ENCODE data around the gene OR8K3.

The OR8K3 gene

DNA sequence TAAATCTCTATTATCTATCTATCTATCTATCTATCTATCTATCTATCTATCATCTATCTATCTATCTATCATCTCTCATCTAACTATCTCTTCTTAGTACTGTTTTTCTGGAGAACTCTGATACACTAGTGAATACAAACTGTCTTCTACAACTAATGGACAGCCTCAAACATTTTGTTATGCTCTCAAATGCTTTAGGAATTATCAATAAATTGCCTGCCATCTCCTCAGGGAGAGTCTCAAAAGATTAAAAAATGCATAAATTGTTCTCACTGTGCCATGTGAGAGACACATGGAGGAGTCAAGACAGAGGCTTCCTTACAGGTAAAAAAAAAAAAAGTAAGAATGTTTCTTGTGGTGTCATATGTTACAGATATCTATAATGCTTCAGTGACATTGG lies at the start of gene OR8K3:
OR8K3 (plus strand) TSS at position 301 of the 400 bp plus-strand sequence. CDS start 3,163 bp downstream, outside the sequence.
- no peak for DNase-seq (ENCODE audit: low spot score)

DNA sequence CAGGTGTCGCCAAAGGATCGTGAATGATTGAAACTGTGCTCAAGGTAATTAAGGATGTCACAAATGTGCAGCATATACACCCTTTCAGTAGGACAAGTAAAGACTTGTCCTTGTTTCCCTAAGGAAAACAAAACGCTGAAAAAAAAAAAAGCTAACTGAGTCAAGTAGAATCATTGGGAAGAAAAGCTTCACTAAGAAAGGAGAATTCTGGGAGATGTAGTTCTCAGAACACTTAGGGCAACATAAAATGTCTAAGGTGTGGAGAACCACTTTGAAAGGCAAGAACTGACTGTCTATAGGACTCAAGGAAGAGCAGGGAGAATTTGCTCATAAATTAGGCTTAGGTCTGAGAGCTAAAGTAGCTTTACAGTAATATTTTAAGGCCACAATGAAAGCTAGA lies 43.9 kb upstream of the OR8K3 start:
- DNase-seq (ENCODE audit: low spot score): no peak

- no peak for DNase-seq (ENCODE audit: low spot score)
Observed at GRCh38 chr11:56273854-56274253, 41.1 kb upstream of the OR8K3 start, which contains the start of gene OR5T1. Gene OR5T1, plus strand, starts transcription at chr11:56274154. Its CDS starts 1,485 bp downstream, at chr11:56275639.

- no peak for DNase-seq (ENCODE audit: low spot score)
Observed at GRCh38 chr11:56292154-56292553, 22.8 kb upstream of the OR8K3 start, which contains the start of gene OR8H1. Gene OR8H1, minus strand, starts transcription at chr11:56292254. Its CDS starts 1,192 bp downstream, at chr11:56291062.

GRCh38 chr11:56296898-56297297 lies 18.0 kb upstream of the OR8K3 start:
- no peak for DNase-seq (ENCODE audit: low spot score)

DNA sequence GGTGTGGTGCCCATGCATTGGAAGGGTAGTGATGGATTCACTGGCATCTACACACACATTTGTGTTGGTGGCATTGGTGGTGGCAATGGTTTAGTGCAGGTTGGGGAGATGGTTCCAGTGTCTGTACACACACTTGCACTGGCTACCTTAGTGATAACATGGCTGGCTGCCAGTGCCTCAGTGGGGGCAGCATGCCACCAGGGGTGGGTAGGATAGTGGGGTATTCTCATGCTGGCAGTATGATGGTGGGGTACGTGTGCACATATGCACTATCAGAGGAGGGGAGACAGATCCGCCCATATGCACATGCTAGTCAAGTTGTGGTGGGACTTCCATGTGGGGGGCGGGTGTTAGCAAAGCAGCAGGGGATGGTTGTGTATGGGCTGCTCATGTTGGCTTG lies 7.1 kb upstream of the OR8K3 start:
- DNase-seq (ENCODE audit: low spot score): no peak

- no peak for DNase-seq (ENCODE audit: low spot score)
Observed at GRCh38 chr11:56331861-56332491, 17.0 kb downstream of the OR8K3 start.

DNA sequence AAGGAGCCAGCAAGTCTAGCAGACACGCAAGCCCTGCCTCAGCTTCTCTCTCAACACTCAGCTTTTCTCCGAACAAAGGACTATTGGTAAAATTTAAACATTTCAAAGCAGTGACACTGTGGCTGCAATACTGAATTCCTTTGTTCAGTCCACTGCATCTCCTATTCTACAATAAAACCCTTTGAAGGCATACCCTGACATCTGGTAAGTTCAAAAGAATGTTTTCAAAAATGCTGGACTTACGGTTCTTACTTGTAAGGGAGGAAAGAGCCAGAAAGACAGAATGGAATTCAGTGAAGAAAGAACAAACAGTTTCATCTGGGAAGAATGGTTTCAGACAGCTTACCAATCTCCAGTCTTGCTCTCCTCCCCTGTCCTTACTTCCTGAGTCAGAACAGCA lies 18.2 kb downstream of the OR8K3 start:
- DNase-seq (ENCODE audit: low spot score): no peak

GRCh38 chr11:56340289-56340688 lies 25.3 kb downstream of the OR8K3 start:
- no peak for DNase-seq (ENCODE audit: low spot score)

DNA sequence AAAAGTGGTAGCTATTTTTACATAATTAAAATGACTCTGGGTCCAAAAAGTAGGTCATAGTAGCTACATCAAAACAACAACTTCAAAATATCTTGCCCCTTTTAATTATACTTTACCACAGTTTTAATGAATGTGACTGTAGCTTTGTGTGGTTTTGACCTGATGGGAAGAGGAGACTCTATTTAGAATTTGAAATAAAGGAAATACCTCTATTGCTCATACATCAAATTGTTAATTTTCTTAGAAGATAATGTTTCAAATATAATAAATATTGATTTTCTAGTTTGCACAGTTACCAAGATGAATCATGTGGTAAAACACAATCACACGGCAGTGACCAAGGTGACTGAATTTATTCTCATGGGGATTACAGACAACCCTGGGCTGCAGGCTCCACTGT lies 30.8 kb downstream of the OR8K3 start, which contains the start of gene OR8K1:
OR8K1 (plus strand) TSS at position 301 of the 400 bp plus-strand sequence; CDS start at position 301, 0 bp downstream.
- DNase-seq (ENCODE audit: low spot score): no peak

- no peak for DNase-seq (ENCODE audit: low spot score)
Observed at GRCh38 chr11:56353991-56354390, 39.0 kb downstream of the OR8K3 start, which contains the start of gene OR8J1. Gene OR8J1, plus strand, starts transcription at chr11:56354291. Its CDS starts 5,956 bp downstream, at chr11:56360247.

Measured in CD4-positive, alpha-beta T cell treated with Interleukin-6 at 100 ng/mL for 8 hours (primary cell).